Mucosa of descending colon (tissue), 3 donors: ENCODE data around the gene PGLYRP4. TPM values are rescaled to one million over a fixed set of nuclear protein-coding genes. Genes with fewer than 3 reads are reported as not detected.

ENCODE experiments used
- ATAC-seq: fragments of 200-7000 bp; cut with Tn5 transposase; one replicate; pipeline ENCODE4 v1.9.1; 2020; ENCODE audit warnings: mild to moderate bottlenecking, moderate library complexity
- DNase-seq, 3 donors: peaks; one replicate each; pipeline ENCODE4 v3.0.0-alpha.2; 2020
- H3K36me3 ChIP-seq: fragments of 200-600 bp; one replicate; pipeline ENCODE4 v1.8.0; 2021; ENCODE audit warnings: low read depth, mild to moderate bottlenecking
- H3K4me1 ChIP-seq: fragments of 200-600 bp; one replicate; pipeline ENCODE4 v1.8.0; 2021; ENCODE audit warnings: low read depth, mild to moderate bottlenecking
- H3K4me3 ChIP-seq: fragments of 200-600 bp; one replicate; pipeline ENCODE4 v1.8.0; 2021; ENCODE audit warnings: mild to moderate bottlenecking
- H3K9me3 ChIP-seq: fragments of 200-600 bp; one replicate; pipeline ENCODE4 v1.8.0; 2021; ENCODE audit warnings: mild to moderate bottlenecking
- intact Hi-C, 2 donors: fragments of 100-400 bp; cut with DNase I in 1 of 2; cut with micrococcal nuclease in 1 of 2; formaldehyde crosslinking; loops; one replicate each; pipeline versions ENCODE4 v1.11.0 to v1.11.1; 2022; cut with DNase I, micrococcal nuclease
- total RNA-seq, 3 donors: library from RNA; stranded (reverse); fragmentation: NEBNext Ultra II Directional in 2 of 3; extraction: Animal tissue kit (Norgen Biotek cat#: 25700) in 2 of 3; gene quantifications; one replicate each; pipeline versions ENCODE4 v1.2.1 to v1.2.4, GENCODE V29; 2021 to 2023
- TF ChIP-seq, protein P1 (sequence below): fragments of 200-600 bp; IDR thresholded peaks from one replicate; pipeline ENCODE4 v1.8.0; 2022; ENCODE audit warnings: antibody characterized with exemption, mild to moderate bottlenecking
- donor health status: DM: no; HTN: no; CAD: no; lungs with moderate emphysema.
- donor health status: DM: no; HTN: no; CAD: no.
- donor health status: DM: no; HTN: yes; CAD: no.

The PGLYRP4 gene
- total RNA-seq, 3 donors from 2014 or later, result not detected

DNA sequence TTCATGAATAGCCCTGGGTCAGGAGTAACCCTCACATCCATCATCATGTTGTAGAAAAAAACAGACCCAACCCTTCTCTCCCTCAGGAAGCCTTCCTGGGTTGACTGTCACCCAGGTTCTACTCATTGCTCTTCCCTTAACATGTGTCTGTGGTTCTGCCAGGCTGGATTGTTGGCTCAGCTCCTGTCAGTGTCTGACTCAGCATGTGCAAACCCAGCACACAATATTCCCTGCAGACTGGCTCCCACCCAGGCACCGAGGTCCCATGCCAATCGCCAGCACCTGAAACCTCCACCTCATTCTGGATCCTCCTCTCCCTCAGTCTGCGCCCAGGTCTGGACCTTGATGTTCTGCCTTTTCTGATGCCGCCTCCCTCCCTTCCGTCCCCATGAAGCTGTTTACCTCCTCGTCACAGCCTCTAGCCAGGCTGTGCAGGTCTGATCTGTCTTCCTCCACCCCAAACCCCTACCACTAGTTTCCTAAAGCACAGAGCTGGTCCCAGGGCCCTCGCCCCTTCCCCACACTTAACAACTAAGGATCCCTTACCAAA is 46.6 kb upstream of the PGLYRP4 start:
- Histone ChIP-seq H3K9me3 (no peaks in the 10 kb centered on the region), H3K4me3 (no peak overlapping the region), H3K4me1 (no peaks in the 10 kb centered on the region), H3K36me3 (no peaks in the 10 kb centered on the region)
- no peak for ATAC-seq
- no peak for DNase-seq
- TF ChIP-seq, protein P1, sequence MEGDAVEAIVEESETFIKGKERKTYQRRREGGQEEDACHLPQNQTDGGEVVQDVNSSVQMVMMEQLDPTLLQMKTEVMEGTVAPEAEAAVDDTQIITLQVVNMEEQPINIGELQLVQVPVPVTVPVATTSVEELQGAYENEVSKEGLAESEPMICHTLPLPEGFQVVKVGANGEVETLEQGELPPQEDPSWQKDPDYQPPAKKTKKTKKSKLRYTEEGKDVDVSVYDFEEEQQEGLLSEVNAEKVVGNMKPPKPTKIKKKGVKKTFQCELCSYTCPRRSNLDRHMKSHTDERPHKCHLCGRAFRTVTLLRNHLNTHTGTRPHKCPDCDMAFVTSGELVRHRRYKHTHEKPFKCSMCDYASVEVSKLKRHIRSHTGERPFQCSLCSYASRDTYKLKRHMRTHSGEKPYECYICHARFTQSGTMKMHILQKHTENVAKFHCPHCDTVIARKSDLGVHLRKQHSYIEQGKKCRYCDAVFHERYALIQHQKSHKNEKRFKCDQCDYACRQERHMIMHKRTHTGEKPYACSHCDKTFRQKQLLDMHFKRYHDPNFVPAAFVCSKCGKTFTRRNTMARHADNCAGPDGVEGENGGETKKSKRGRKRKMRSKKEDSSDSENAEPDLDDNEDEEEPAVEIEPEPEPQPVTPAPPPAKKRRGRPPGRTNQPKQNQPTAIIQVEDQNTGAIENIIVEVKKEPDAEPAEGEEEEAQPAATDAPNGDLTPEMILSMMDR, result no peak
- intact Hi-C loops, result no loop called here

DNA sequence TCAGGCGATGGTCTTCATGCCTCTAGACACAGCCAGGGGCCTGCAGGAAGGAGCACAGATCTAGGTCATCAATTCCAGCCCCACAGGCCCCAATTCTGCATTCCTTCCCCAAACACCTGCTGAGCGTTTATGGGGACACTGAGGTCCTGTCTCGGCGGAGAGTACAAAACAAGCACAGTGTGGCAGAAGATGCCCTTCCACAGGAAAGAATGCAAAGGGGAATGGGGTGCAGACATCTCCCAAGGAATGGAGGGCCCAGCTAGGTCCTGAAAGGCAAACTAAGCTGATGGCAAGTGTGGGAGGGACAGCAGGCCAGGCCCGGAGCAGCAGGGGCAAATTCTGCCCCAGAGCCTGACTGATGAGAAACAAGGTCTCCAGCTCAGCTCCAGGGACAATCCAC is 45.8 kb upstream of the PGLYRP4 start:
- no peaks in the 10 kb centered on the region for H3K9me3 ChIP-seq
- DNase-seq, result no peak
- ATAC-seq, result no peak
- H3K4me3 ChIP-seq, result no peak overlapping the region
- intact Hi-C loops, result no loop called here
- no peaks in the 10 kb centered on the region for H3K4me1 ChIP-seq
- H3K36me3 ChIP-seq, result no peaks in the 10 kb centered on the region
- TF ChIP-seq, protein P1, result no peak

DNA sequence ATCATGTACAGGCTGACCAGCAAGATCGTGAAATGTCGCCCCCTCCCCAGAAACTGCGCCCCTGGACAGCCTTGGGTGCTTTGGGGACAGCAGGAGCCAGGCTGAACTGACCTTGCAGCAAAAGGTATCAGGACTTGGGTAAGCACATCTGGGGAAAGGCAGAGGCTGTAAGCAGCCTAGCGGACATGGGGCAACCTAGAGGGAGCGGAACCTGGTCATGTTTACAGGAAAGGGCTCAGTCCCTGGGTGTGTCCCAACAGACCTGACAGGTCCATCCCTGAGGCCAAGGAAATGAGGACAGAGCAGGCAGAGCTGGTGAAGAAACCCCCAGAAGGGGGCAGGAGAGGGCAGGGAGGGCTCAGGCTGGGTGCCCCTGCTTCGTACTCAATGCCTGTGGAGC is 45.3 kb upstream of the PGLYRP4 start:
- Histone ChIP-seq H3K9me3 (no peaks in the 10 kb centered on the region), H3K4me1 (no peaks in the 10 kb centered on the region), H3K36me3 (no peaks in the 10 kb centered on the region), H3K4me3 (no peak overlapping the region)
- TF ChIP-seq, protein P1, result no peak
- intact Hi-C loops, result no loop called here
- ATAC-seq (no peak), DNase-seq (no peak)

GRCh38 chr1:153392822-153393221 is 44.2 kb upstream of the PGLYRP4 start:
- Histone ChIP-seq H3K36me3 (no peaks in the 10 kb centered on the region), H3K4me1 (no peaks in the 10 kb centered on the region), H3K4me3 (no peak overlapping the region), H3K9me3 (no peaks in the 10 kb centered on the region)
- no peak for ATAC-seq
- intact Hi-C loops, result no loop called here
- DNase-seq, result no peak
- TF ChIP-seq, protein P1, result no peak

DNA sequence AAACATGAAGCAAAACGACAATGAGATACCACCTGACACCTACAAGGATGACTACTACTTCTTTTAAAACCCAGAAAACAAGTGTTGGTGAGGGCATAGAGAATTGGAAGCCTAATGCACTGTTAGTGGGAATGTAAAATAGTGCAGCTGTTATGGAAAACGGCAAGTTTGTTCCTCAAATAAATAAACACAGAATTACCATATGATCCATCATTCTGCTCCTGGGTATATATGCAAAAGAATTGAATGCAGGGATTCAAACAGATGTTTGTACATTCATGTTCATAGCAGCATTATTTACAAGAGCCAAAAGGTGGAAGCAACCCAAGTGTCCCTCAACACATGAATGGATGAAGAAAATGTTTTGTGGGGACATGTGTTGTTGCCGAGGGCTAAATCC is 43.6 kb upstream of the PGLYRP4 start:
- Histone ChIP-seq H3K9me3 (no peaks in the 10 kb centered on the region), H3K36me3 (no peaks in the 10 kb centered on the region), H3K4me1 (no peaks in the 10 kb centered on the region), H3K4me3 (no peak overlapping the region)
- intact Hi-C loops, result no loop called here
- ATAC-seq (no peak), DNase-seq (no peak)
- TF ChIP-seq, protein P1, result no peak
